ENCODE data around the gene AFAP1.

The AFAP1 gene

DNA sequence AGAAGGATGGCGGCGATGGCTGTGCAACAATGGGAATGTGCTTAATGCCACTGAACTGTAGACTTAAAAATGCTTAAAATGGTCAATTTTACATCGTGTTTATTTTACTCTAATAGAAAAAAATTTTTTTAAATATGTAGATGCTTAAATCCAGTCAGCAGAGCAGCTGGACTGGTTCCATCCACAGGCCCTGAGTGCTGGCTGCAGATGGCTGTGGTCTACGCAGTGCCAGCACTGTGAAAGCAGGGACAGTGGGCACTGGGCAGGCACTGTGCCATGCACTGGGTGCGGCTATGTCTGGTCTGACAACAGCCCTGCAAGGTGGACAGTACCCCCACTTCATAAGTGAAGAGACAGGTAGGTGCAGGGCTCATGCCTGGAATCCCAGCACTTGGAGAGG is 175.2 kb downstream of the AFAP1 start:
- no peak for DNase-seq

DNA sequence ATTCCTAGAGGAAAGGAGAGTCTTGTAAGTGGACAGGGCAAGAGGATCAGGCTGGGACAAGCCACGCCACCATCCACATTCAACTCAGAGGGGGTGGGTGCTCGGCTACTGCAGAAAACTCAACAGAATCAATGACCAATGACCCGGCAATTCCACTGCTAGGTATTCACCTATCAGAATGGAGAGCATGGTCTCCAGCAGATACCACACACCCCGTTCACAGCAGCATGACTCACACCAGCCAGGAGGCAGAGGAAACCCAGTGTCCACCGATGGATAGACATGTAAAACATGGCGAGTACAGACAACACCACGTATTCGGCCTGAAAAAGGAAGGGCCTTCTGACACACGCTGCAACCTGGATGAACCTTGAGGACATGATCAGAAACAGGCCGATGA is 175.9 kb downstream of the AFAP1 start:
- DNase-seq: no peak

DNA sequence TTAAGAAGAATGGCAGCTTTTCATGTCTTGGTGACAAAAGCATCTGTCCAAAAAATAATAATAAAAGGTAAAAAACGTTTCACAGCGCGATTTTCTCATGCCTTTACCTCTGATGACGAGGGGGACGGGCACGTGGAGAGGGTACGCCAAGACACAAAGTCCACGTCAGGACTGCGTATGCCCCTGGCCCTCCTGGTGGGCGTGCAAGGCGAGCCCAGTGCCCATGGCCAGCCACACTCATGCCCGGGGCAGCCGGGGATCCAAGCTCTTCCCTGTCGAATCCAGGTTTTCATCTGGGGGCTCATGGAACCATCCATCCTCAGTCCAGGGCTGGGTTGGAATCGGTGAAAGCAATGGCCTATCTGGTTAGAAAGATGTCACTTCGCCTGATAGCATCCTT is 176.6 kb downstream of the AFAP1 start:
- DNase-seq: no peak

DNA sequence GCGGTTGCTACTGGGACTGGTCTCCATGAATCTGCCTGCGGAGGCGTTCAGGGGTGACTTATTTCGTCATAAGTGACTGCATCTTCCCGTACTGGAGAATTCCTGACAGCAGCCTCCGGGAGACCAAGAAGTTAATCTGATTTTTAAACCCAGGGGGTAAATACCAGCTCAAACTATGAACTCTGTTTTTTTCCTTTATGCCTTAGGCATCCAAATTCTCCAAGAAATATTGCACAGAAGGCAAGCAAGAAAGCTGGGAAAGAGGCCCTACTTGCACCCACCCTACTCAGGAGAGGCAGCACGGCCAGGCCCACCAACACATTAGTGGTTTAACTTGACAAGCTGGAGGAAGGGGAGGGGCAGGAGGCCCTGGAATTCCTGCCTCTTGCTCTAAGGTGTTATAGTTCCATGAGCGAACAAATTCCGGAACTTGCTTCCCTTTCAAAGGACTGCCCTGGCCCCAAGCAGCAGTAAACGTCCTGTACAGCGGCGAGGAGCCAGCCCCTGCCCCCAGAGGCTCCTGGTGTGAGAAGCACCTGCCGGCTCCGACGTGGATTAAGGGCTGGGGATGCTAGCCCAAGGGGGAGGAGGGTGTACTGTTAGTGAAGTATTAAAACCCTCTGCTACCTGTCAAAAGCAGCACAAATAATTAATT is 177.2 kb downstream of the AFAP1 start:
- no peak for DNase-seq

DNA sequence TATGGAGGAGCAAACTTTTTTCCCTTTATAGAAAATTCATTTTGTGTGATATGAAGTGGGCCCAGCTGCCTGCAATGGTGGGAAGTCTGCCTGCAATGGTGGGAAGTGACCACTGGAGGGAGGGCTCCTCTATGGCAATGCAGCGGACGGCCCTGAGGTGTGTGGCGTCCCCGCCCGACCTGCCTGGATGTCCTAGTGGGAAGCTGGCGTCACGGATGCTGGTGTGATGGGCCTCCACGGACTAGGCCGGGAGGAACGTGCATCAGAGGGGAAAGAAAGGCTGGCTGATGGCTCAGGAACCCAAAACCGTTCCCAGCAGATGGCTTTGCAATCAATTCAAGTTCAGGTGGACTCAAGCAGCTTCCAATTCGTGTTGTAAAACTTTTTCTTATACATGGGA is 177.9 kb downstream of the AFAP1 start:
- DNase-seq: no peak

DNA sequence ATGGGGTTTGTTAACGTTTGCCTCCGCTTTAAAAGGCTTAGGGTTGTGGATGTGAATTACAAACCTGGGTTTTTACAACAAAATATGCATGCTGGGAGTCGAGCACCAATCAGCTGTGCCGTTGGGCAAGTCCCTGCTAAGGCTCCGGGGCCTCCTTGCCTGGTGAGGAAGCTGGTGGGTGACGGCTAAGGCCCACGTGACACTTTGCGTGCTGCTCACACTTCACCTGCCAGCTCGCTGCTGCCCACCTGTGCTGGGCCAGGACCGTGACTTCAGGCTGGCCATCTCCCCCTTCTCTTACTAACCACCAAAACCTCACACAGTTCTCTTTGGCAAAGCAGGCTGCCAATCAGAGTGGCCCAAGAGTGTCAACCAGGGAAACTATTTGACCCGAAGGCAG is 178.3 kb downstream of the AFAP1 start:
- DNase-seq: no peak

DNA sequence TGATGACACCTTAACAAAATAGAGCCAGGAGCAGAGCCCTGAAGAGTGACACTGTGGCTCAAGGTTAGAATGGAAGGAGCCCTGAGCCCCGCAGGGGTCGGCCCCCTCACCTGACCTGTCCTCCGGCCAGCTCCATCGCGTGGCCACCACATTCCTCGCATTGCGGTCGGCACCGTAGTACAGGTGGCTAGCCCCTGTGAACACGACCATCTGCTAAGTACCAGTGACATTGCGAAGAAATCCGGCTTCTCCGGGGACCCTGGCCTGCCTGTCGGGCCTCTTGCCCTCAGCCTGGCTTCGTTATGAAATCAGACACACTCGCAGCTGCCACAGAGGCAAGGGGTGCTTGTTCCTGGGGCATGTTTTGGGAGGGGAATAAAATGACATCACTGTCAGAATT is 179.0 kb downstream of the AFAP1 start:
- no peak for DNase-seq

DNA sequence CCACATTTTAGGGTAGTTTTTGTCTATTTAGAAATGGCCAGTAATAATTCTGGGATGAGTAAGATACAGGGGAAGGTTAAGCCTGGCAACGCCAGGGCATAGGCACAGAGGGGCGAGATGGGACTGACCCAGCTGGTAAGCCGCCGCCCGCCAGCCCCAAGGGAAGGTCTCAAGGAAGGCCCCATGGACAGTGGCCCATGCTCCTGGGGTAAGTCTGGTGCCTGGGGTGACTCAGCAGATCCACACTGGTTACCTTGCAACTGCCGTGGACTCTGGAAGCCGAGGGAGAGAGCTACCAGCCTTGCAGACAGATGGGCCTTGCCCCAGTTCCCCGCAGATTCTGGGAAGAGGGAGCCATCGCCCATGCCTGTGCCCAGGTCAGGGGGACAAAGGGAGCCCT is 179.4 kb downstream of the AFAP1 start:
- DNase-seq: no peak

DNA sequence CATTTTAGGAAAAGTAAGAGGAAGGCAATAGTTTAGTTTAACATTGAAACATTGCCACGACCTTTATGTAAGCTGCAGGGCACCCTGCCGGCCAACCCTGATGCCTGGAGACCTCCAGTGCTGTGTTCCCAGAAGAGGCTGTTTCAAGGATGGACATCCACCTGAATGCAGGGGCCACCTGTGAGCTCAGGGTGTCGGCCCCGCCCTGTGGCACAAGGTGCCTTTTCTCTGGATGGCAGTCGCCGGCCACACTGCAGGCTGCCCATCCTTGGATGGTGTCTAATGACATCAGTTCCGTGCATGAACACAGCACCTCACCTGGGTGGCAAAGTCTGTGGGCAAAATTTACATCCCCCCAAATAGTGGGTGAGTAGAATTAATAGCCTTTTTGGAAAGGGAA is 180.0 kb downstream of the AFAP1 start:
- DNase-seq: no peak

DNA sequence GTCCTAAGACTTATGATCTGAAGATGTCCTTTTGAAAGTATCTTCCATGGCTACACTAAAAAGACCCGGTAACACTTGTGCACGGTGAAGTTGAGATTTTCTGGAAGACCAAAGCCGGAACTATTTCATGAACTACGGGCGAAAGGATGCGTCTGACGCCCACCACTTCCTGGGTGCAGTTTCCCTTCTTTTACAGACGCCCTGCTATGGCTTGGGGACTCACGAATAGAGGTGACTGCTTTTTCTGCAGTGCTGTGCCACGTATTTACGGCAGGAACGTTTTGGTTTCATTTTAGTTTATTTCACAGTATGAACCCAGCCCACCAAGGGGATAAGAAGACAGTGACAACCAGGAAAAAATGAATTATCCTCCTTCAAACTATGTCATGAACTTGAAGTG is 180.4 kb downstream of the AFAP1 start:
- DNase-seq: no peak

DNA sequence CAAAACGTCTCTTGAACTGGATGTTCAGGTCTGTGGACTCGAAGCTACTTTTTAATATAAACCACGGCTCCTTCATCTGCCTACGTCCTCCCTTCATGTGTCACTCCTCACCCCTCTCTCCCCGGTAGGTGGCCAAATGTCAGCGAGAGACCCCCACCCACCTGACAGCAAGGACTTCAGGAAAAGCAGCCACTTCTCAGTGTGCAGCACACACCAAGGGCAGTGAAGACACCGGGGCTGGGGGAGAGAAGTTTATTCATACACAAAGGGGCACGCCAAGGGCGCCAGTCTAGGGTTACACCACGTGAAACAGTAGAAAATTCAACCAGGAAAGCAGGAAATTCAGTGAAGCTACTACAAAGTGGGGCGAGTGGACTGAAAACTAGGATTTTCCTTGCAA is 181.2 kb downstream of the AFAP1 start:
- DNase-seq: no peak

DNA sequence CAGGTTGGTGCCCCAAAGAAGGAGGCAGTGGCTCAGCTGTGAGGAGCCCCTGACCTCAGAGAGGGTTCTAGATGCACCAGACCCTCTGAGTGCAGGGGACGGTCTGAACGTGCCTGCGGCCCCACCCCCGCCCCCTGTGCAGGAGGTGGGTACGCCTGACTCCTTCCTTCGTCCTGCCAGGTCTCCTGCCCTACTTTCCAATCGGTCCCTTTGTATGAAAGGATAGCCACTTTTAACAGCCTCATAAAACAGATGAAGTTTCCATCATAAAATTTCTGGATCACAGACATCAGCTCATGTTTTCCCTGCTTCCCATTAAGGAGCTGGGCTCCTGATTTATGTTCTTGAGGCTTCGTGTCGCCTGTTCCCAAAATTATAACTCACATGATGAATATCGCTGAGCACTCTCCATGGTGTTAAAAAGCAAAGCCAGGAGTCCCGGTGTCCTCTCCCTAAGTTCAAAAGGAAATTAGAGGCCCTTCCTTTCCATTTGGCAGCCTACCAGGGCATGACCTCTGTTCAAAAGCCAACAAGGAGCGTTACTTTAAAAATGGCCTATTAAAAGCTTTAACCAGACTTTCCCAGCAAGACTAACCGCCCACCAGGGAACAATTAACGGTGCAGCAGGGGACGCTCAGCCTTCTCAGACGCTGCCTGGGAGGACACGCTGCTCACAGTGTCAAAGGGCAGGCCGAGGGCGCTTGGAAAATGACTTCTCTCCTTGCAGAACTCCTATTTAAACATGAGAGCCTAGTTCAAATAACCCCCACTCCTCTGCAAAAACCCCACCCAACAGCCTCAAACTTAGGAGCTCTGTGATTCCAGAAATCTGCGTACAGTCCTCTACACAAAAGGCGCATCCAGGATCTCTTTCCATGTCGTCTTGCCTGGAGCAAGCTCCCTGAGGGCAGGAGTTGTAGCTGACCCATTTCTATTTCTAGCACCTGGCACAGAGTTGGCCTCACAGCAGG is 181.9 kb downstream of the AFAP1 start:
- no peak for DNase-seq

DNA sequence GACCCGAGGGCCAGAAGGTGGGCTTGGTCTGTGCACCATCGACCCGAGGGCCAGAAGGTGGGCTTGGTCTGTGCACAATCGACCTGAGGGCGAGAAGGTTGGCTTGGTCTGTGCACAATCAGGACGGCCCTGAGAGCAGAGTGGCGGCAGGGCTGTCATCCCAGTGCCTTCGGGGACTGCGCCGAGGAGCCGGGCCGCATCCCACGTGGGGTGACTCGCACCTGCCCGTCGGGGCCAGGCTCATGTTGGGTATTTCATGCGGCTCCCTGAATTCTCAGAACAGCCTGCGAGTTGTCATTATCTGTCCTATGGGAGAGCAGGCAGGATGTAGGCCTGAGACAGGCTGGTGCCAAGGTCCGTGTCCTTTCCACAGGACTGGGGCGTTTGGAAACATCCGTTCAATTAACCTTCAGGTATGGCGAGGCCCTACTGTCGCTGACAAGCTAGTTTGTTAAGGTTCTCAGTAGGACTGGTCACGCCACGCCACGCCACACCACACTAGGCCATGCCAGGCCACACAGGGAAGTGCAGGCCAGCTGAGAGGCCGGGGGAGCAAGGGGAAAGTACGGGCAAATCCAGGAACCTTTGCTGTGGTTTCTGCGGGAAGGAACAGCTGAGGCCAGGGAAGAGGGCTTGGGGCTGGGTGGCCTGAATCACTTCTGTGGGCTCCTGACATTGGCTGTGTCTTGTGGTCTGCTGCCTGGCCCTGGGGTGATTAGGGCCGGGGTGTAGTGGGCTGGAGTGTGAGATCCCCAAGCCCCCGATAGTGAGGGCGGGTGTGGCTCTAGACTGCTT is 182.9 kb downstream of the AFAP1 start:
- no peak for DNase-seq

DNA sequence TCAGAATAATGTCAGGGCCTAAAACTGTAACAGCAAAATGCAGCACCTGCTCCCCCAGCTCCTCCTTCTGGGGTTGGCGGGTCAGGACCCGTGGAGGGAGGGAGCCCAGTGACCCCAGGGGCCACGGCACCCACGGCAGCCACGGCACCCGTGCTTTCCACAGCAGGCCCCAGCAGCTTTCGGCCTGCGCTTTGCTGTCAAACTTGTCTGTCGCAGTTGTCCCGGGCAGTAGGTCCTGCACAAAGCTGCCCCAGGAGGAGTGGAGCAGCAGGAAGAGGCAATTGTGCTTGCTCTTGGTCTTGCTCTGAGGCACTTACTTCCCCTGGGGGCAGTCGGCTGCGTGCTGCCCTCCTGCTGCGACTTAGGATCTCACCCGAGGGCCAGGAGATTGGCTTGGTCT is 183.6 kb downstream of the AFAP1 start:
- no peak for DNase-seq

DNA sequence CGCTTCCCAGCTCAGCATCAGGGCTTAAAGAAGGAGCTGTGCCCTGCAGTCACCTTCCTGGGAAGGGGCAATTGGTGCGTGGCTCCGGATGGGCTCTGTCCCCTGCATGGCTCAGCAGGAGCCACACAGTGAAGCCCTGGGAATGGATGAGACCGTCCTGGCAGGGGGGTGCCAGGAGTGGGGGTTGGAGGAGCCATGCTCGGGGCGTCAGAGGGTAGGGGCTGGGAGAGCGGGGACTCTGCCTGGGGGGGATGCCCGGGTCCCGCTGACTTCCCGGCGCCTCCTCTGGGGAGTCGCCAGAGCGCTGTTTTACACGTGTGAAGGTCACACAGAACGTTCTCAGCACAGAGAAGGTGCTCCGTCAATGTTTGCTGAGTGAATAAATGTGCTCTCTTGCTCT is 184.1 kb downstream of the AFAP1 start:
- DNase-seq: no peak

DNA sequence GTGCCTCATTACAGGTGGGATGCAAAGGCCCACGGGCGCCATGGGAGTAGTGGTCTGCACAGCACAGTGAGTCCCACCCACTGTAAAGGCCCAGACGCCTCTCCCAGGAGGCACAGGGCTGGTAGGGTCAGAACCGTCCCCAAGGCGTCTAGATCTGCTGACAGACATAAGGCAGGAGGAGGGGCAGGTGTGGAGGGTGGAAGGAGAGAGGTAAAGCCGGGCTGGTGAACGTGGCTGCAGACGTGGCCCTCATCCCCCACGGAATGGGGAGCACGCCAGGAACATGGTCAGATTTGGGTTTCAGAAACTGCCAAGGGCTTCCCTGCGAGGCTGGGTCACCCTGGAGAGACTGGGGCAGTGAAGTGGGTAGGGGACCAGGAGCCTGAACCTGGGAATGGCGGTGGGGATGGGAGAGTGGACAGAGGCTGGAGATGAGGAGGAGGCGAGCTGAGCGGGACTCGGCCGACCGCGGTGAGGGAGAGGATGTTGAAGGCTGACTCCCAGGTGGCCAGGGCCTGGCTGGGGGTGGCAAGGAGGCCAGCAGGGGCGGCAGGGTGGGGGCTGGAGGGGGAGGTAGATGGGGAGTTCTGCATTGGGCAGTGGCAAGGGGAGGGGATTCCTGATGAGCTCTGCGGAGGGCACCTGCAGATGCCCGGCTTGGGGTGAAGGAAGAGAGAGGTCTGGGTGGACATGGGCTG is 184.9 kb downstream of the AFAP1 start:
- DNase-seq: no peak

DNA sequence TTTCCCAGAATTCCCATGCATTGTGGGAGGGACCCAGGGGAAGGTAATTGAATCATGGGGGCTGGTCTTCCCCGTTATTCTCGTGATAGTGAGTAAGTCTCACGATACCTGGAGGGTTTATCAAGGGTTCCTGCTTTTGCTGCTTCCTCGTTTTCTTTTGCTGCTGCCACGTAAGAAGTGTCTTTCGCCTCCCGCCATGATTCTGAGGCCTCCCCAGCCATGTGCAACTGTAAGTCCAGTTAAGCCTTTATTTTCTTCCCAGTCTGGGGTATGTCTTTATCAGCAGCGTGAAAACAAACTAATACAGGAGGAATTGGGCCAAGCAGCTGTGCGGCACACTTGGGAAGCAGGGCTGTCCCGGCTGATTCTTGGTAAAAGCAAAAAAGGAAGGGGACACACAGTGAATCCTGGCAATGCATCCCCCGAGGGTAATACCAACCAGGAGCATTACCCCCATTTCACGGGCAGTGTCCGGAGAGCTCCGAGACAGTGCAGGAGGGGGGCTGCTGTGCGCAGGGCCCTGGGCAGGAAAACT is 185.7 kb downstream of the AFAP1 start:
- no peak for DNase-seq

DNA sequence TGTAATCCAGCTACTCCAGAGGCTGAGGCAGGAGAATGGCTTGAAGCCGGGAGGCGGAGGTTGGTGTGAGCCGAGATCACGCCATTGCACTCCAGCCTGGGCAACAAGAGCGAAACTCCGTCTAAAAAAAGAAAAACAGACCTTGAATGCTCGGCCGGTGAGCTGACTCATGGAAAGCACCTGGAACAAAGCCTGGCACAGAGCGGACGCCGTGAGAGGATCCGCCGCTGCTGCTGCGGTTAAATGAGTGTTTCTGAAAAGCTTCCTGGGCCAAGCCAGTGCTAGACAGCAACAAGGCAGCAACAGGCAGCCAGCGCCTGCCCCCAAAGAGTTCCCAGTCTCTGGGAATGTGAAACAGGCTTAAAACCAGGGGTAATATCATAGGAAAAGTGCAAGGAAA is 186.4 kb downstream of the AFAP1 start:
- DNase-seq: no peak

DNA sequence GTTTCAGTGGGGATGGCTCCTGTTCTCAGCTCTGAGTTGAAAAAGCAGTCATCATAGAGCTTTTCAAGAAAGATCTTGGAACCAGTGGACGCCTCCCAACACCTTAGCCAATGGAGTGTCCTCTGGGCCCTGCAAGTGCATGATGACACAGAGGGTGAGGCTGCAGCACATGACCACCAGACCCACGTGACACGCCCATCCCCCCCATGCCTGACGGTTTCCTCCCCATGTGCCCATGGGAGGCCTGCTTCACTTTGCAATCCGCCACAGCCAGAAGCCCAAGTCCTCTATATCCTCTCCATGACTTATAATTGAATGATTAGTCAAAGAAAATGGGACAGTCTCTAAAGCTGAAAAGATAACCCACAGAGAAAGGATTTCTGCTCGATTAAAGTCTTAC is 187.0 kb downstream of the AFAP1 start:
- DNase-seq: no peak

DNA sequence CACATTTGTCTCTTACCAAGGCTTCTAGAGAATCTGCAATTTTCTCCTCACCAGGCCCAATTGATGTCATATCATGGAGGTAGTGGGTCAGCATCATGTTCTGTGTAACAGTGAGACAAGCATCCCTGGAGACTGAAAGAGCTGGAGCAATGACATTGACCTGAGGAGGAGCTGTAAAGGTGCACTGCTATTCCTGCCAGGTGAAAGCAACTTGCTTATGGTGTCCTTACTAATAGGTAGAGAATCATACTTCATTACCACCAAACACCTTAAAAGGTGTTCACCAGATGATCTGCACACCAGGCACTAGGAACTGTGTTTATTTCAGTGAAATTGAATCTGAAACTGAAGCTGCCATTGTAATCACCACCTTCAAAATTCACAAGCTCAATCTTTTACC is 188.7 kb downstream of the AFAP1 start:
- no peak for DNase-seq

DNA sequence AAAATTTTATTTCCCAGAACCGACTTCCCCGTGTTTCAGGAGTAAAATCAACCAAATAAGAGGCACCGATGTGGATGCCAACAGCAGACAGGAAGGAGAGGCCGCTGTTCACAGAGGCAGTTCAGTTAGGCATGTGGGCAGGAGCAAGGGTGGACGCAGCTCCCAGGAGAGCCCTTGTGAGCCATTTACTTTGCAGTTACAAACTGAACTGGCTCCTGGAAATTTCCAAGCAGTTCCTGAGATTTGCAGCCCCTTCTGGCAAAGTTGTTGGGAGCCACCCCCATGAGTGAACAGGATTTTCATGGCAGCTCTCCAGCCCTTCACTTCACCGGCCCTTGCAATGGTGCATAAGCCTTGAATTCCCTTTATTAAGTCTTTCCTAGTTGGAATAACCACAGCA is 189.1 kb downstream of the AFAP1 start:
- DNase-seq: no peak

DNA sequence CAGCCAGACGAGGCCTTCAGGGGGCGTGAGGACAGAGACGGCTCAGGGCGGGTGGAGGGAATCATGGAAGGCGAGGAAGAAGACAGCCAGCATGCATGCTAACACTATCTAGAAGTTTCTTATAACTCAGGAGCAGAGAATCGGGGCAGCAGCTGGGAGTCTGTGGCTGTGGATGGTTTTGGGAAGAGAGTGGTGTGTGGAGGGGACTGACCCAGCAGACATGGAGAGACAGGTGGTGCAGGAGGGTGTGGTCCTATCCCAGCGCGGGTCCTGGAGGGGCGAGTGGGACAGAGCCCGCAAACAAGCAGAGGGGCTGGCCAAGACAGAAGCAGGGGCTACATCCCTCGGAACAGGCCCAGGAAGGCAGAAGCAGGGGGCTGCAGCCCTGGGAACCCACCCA is 192.1 kb downstream of the AFAP1 start:
- no peak for DNase-seq

DNA sequence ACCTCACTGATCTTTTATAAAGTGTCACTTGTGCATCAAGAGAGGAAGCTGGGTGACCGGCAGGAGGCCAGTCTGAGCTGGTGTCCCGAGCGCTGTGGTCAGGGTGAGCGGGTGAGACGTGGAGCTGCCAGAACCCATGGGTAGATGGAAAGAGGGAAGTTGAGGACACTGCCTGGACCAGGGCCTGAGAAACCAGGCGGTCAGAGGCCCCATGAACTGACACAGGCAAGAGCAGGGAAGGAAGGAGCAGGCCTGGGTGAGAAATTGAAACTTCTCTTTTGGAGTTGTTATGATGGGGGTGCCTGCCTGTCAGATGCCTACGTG is 192.6 kb downstream of the AFAP1 start:
- no peak for DNase-seq

Measured in NCI-H2171 (cell line).